ENCODE measurements around the gene BCAP31.
"Not testable (repeated sequence)": the region's sequence is repeated elsewhere in the genome, so short reads cannot be mapped to it uniquely, and the experiment has no call there.

BCAP31 gene

GRCh38 chrX:153696100-153696499 lies 28.1 kb downstream of the BCAP31 start:
- no peak overlapping the region for H3K4me3 Mint-ChIP-seq
- peaks cover 13% of the 10 kb centered on the region for H3K9me3 Mint-ChIP-seq
- peaks cover 21% of the 10 kb centered on the region for H3K36me3 Mint-ChIP-seq (ENCODE audit: low read depth)
- peaks cover 4% of the 10 kb centered on the region for H3K27me3 Mint-ChIP-seq (ENCODE audit: low read depth)
- TF ChIP-seq, protein P1, sequence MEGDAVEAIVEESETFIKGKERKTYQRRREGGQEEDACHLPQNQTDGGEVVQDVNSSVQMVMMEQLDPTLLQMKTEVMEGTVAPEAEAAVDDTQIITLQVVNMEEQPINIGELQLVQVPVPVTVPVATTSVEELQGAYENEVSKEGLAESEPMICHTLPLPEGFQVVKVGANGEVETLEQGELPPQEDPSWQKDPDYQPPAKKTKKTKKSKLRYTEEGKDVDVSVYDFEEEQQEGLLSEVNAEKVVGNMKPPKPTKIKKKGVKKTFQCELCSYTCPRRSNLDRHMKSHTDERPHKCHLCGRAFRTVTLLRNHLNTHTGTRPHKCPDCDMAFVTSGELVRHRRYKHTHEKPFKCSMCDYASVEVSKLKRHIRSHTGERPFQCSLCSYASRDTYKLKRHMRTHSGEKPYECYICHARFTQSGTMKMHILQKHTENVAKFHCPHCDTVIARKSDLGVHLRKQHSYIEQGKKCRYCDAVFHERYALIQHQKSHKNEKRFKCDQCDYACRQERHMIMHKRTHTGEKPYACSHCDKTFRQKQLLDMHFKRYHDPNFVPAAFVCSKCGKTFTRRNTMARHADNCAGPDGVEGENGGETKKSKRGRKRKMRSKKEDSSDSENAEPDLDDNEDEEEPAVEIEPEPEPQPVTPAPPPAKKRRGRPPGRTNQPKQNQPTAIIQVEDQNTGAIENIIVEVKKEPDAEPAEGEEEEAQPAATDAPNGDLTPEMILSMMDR (IDR thresholded peaks at IDR 0.05; ENCODE audit: unreplicated experiment in 3 of 3): no peak
- H3K27ac Mint-ChIP-seq: no peak overlapping the region
- H3K4me1 Mint-ChIP-seq: peaks cover 14% of the 10 kb centered on the region

DNA sequence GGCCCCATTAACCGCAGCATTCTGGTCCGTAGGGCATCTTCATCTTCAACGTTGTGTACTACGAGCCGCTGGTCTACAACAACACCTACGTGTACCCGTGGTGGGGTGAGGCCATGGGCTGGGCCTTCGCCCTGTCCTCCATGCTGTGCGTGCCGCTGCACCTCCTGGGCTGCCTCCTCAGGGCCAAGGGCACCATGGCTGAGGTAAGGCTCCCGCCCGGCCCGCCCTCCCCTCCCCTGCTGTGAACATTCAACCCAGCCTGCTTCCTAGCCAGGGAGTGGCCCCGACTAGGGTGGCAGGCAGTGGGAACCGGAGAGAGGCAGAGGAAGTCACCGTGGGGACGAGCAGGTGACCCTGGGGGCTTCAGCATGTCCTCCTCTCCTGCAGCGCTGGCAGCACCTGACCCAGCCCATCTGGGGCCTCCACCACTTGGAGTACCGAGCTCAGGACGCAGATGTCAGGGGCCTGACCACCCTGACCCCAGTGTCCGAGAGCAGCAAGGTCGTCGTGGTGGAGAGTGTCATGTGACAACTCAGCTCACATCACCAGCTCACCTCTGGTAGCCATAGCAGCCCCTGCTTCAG lies 29.4 kb downstream of the BCAP31 start:
- Mint-ChIP-seq H3K4me3 (no peak overlapping the region), H3K4me1 (peaks cover 10% of the 10 kb centered on the region), H3K27me3 (ENCODE audit: low read depth) (peaks cover 4% of the 10 kb centered on the region), H3K9me3 (peaks cover 13% of the 10 kb centered on the region), H3K36me3 (ENCODE audit: low read depth) (peaks cover 21% of the 10 kb centered on the region), H3K27ac (no peak overlapping the region)
- TF ChIP-seq, protein P1 (IDR thresholded peaks at IDR 0.05; ENCODE audit: unreplicated experiment in 3 of 3): no peak

GRCh38 chrX:153694256-153694655 lies 29.9 kb downstream of the BCAP31 start:
- H3K27ac Mint-ChIP-seq; H3K4me3 Mint-ChIP-seq; H3K27me3 Mint-ChIP-seq (ENCODE audit: low read depth): not testable (repeated sequence)
- Mint-ChIP-seq H3K36me3 (ENCODE audit: low read depth) (peaks cover 21% of the 10 kb centered on the region), H3K4me1 (peaks cover 10% of the 10 kb centered on the region), H3K9me3 (peaks cover 13% of the 10 kb centered on the region)

DNA sequence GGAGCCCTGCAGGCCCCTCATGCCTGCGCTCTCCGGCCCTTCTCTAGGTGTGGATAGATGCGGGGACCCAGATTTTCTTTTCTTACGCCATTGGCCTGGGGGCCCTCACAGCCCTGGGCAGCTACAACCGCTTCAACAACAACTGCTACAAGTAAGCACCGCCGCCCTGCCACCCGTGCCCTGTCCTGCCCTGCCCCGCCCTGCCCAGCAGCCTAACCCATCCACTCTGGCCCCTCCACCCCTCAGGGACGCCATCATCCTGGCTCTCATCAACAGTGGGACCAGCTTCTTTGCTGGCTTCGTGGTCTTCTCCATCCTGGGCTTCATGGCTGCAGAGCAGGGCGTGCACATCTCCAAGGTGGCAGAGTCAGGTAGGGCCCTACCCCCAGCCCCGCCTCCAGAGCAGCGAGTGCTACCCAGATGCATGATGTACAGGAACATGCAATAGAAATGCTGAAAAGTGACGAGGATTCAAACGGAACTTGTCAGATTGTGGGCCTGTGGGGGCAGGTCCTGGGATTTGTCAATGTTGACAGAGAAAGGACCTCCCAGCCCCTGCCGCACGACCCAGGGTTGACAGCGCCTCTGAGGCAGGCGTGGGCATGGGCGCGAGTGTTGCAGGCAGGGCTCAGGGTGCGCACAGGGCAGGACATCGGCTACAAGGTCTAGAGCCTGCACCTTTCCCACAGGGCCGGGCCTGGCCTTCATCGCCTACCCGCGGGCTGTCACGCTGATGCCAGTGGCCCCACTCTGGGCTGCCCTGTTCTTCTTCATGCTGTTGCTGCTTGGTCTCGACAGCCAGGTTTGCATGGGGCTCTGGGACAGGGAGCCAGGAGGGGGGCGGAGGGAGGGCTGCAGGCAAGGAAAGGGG lies 30.7 kb downstream of the BCAP31 start:
- TF ChIP-seq, protein P1 (IDR thresholded peaks at IDR 0.05; ENCODE audit: unreplicated experiment in 3 of 3): no peak
- H3K27me3 Mint-ChIP-seq (ENCODE audit: low read depth): peaks cover 4% of the 10 kb centered on the region
- peaks cover 10% of the 10 kb centered on the region for H3K4me1 Mint-ChIP-seq
- H3K36me3 Mint-ChIP-seq (ENCODE audit: low read depth): peaks cover 16% of the 10 kb centered on the region
- H3K27ac Mint-ChIP-seq: no peak overlapping the region
- no peak overlapping the region for H3K4me3 Mint-ChIP-seq
- peaks cover 9% of the 10 kb centered on the region for H3K9me3 Mint-ChIP-seq

DNA sequence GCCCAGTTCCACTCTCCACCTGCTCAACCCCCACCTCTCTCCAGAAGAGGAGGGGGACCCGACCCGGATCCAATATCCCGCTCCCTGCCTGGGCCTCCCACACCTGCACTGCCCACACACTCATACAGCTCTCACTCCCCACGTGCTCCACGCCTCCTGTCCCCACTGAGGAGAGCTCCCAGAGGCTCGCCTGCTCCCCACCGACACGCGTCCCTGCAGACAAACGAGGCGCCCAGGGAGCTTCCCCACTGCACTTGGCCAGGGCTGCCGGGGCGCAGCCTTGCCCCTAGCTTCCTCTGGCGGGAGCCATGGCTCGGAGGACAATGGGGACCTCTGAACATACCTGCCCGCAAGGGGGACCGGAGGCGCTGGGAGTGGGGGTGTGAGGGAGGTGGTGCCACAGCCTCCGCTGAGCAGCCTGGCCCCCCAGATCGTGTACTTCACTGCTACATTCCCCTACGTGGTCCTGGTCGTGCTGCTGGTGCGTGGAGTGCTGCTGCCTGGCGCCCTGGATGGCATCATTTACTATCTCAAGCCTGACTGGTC lies 31.5 kb downstream of the BCAP31 start:
- Mint-ChIP-seq H3K9me3 (peaks cover 5% of the 10 kb centered on the region), H3K36me3 (ENCODE audit: low read depth) (peaks cover 12% of the 10 kb centered on the region), H3K27me3 (ENCODE audit: low read depth) (peaks cover under 1% of the 10 kb centered on the region), H3K27ac (no peak overlapping the region), H3K4me1 (peaks cover 7% of the 10 kb centered on the region), H3K4me3 (peak overlapping the region in 1 of 3 experiments; percentile 27)
- TF ChIP-seq, protein P1 (IDR thresholded peaks at IDR 0.05; ENCODE audit: unreplicated experiment in 3 of 3): no peak

DNA sequence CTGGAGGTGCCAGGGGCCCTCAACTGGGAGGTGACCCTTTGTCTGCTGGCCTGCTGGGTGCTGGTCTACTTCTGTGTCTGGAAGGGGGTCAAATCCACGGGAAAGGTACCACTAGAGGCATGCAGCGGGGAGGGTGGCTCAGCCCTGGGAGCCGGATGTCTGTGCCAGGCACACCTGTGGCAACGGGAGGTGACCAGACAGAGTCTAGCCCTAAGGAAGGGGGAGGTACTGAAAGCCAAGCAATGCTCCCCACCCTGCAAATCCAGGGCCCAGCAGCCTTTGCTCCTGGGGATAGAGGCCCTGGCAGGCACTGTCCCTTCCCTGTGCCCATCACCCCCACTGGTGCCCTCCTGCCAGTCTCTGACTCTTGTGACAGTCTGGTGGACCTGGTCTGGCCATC lies 32.2 kb downstream of the BCAP31 start:
- Mint-ChIP-seq H3K27me3 (ENCODE audit: low read depth) (no peaks in the 10 kb centered on the region), H3K9me3 (peaks cover 5% of the 10 kb centered on the region), H3K4me1 (peaks cover under 1% of the 10 kb centered on the region), H3K36me3 (ENCODE audit: low read depth) (peaks cover 5% of the 10 kb centered on the region), H3K4me3 (no peak overlapping the region), H3K27ac (no peak overlapping the region)
- TF ChIP-seq, protein P1 (IDR thresholded peaks at IDR 0.05; ENCODE audit: unreplicated experiment in 3 of 3): no peak

DNA sequence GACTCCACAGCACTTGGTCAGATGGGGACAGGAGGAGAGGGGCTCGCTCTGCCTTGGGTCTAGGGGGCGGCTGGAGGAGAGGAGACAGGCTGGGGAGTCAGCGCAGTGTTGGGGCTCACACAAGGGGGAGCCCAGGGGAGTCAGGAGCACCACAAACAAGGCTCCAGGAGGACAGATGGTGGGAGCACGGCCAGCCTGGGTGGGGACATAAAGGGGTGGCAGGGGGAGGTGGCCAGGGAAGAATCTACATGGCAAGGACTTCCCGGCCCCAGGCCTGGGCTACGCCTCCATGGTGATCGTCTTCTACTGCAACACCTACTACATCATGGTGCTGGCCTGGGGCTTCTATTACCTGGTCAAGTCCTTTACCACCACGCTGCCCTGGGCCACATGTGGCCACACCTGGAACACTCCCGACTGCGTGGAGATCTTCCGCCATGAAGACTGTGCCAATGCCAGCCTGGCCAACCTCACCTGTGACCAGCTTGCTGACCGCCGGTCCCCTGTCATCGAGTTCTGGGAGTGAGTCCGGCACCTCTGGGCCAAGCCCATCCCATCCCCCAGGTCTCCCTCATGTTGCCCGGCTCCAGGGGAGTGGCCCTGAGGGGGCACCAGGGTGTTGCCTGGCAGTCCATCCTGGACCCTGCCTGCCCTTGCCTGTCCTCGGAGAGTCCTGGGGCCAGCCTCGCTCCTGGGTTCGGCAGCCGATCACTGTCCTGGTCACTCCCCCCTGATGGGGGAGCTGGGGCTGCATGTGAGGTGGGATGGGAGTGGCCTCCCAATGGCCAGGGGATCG lies 33.0 kb downstream of the BCAP31 start:
- peak overlapping the region in 1 of 3 experiments; percentile 51 for H3K4me3 Mint-ChIP-seq
- H3K27me3 Mint-ChIP-seq (ENCODE audit: low read depth); H3K27ac Mint-ChIP-seq: not testable (repeated sequence)

More for the DNA sequence above, 33.0 kb downstream of the BCAP31 start:
- H3K9me3 Mint-ChIP-seq; H3K4me1 Mint-ChIP-seq; H3K36me3 Mint-ChIP-seq (ENCODE audit: low read depth): not testable (repeated sequence)

Measured in nephron (organoid).